ENCODE results near the gene SLFN5. TPM values are rescaled to one million over a fixed set of nuclear protein-coding genes. Genes with fewer than 3 reads are reported as not detected.
A peak's percentile ranks its signal among the peaks of the same experiment; 100 is the strongest.
"Not testable (repeated sequence)": the region's sequence is repeated elsewhere in the genome, so short reads cannot be mapped to it uniquely, and the experiment has no call there.

The SLFN5 gene
- 12.3 and 13.0 TPM in 2 replicates for total RNA-seq (2014; rRNA removed; shearing (Covaris generic))
- polyA plus RNA-seq (2015; cell fraction: cytosol; rRNA removed), result 17.9 and 26.1 TPM in 2 replicates
- 58.2 and 63.8 TPM in 2 replicates for polyA plus RNA-seq (2015; cell fraction: nucleus; rRNA removed)

DNA sequence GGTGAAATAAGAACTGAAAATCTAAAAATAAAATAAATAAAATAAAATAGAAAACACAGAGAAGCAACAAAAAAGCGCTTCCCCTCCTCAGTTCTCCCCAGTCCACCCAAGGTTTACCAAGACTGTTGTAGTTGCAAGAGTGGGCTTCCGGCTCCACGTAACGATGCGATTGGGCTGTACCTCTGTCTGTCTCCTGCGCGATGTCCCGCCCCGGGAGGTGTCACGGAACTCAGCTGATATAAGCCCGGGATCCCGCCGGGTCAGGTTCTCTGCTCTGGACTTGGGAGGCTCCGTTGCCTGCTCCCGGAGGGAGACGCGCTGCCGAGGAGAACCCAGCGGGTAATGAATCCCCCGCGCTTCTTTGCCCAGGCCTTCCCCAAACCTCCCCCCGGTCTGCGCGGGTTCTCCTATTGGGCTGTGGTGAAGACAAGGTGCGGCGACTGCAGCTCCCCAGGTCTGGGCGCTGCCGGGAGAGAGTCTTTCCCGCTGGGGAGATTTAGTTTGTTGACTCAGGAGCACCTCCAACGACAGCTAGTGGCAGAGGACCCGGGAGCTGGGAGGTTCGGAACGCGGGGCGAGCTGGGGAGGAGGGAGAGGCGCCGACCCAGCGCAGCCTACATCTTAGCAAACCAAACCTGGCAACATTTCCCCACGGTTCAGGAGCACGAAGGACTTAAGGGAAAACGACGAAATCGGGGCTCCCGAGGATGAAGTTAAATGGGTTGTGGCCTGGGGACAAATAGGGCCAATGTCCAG lies at the start of gene SLFN5:
Gene SLFN5, plus strand, starts transcription at position 268 of the 756 bp plus-strand sequence. CDS start 15,619 bp downstream, outside the sequence.
- peak; percentile 87 for DNase-seq (ENCODE audit: low read depth)

DNA sequence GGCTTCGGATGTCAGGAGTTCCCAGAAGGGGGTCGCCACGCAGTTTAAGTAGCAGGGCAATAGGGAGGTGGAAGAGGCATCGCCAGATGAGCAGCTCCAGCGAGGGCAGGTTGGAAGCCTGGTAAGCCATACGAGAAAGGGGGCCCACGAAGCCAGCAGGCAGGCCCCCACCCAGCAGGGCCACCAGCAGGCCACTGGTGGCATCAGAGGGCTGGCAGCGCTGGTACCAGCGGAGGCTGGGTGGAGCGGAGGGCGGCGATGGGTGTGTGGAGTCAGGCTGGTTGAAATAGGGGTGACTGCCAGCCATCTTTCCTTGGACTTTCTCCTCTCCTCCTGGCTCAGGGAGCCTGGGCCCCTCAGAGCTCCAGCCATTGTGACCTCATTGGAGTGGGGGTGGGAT lies 48.9 kb upstream of the SLFN5 start, which contains the start of gene SLC35G3:
Gene SLC35G3, minus strand, starts transcription at position 393 of the 400 bp plus-strand sequence. Its CDS starts 86 bp downstream, at position 307.
- not testable (repeated sequence) for DNase-seq (ENCODE audit: low read depth)

DNA sequence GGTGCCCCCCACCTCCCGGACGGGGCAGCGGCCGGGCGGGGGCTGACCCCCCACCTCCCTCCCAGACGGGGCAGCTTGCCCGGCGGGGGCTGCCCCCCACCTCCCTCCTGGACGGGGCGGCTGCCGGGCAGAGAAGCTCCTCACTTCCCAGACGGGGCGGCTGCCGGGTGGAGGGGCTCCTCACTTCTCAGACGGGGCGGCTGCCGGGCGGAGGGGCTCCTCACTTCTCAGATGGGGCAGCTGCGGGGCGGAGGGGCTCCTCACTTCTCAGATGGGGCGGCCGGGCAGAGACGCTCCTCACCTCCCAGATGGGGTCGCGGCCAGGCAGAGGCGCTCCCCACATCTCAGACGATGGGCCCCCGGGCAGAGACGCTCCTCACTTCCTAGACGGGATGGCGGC lies 47.8 kb upstream of the SLFN5 start:
- not testable (repeated sequence) for DNase-seq (ENCODE audit: low read depth)

DNA sequence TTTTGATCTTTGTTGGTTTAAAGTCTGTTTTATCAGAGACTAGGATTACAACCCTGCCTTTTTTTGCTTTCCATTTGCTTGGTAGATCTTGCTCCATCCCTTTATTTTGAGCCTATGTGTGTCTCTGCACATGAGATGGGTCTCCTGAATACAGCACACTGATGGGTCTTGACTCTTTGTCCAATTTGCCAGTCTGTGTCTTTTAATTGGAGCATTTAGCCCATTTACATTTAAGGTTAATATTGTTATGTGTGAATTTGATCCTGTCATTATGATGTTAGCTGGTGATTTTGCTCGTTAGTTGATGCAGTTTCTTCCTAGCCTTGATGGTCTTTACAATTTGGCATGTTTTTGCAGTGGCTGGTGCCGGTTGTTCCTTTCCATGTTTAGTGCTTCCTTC lies 40.3 kb upstream of the SLFN5 start:
- not testable (repeated sequence) for DNase-seq (ENCODE audit: low read depth)

DNA sequence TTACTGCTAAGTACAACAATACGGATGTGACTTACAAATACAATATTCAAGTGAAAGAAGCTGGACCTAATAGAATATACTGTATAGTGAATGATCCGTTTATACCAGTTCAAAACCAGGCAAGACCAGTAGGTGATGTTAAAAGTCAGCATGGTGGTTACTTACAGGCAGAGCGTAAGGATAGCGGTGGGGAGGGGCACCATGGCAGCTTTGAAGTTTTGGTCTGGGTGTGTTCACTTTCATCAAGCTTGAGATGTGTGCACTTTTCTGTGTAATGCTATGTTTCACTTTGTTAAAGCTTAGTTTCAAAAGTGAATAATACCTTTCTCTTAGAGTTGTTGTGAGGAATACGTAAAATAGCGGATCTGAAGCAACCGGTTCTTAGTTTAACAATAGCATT lies 32.1 kb upstream of the SLFN5 start:
- no peak for DNase-seq (ENCODE audit: low read depth)

DNA sequence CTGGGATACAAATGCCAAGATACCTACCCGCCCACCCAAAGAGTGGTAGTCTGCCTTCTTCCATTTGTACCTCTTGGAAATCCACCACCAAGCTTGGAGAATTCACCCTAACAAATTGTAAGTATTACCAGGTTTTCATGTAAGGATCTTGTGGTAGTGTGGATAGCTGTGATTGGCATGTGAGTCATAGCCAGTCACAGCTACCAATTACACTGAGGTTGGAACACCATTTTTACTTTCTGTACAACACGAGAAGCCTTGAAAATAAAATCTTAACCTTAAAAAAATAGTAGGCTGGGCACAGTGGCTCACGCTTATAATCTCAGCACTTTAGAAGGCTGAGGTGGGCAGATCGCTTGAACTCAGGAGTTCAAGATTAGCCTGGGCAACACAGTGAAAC lies 30.2 kb upstream of the SLFN5 start:
- peak; percentile 34 for DNase-seq (ENCODE audit: low read depth)

DNA sequence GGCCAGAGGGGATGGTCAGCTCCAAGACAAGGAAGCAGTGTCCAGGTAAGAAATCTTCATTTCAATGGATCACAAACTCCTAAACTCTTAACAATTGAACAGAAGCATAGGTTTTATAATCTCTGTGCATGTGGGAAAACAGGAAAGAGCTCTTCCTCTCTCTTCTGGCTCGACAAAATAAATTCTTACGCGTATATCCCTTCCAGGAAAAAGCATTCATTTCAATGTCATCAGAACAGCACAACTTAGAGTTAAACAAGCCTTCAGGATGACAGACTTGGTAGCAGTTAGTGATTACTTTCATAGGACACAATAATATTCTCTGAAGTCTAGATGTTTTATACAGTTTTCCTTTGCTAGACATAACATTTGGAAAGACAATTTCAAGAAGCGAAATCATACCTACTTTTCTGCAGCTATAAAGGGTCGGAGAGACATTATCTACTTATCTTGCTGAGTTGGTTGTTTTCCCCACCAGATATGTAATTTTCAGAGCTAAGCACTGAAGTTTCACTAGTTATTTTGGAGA lies 29.4 kb upstream of the SLFN5 start:
- DNase-seq (ENCODE audit: low read depth), result no peak

DNA sequence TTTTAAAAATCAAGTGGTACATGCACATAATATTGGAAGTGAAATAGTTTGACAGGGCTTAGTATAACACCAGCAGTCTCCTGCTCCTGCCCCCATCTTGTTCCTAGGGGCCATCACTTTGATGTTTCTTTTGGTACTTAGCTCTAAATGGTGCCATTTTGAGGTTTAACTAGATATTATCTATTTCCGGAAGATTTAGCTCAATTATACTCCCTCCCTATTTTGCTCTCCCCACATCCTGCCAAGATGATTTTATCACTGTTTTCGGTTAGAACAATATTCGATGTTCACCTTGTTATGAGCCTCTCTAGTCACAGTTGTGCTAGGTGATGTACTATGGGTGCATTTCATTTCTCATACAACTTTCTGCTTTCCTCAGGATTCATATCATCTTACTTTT lies 28.7 kb upstream of the SLFN5 start:
- DNase-seq (ENCODE audit: low read depth), result no peak

DNA sequence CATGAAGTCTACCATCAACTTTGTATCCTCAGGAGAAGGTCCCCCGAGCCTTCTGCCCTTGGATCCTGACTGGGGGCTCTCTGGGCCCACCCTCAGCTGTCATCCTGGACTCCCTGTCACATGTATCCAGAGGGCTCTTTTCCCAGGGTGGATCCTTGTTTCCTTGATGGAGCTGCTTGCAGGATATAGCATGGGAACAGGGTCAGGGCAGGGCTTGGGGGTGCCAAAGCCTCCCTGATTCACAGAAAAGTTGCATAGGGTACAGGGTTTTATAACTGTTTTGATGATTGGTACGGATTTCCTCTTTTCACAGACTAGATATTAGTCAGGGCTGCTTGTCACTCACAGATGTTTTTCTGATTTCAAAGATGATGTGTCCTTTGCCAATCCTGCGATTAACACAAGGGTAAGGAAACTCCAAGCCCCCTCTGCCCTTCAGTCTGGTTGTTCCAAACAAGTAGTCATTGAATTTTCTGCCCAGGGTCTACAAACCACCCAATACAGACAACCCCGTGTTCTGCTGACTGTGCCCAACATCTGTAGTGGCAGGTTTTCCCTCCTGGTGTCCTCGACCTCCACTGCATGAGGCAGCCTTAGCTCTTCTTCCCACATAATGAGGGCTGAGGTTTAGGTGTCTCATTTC lies 28.1 kb upstream of the SLFN5 start:
- no peak for DNase-seq (ENCODE audit: low read depth)

DNA sequence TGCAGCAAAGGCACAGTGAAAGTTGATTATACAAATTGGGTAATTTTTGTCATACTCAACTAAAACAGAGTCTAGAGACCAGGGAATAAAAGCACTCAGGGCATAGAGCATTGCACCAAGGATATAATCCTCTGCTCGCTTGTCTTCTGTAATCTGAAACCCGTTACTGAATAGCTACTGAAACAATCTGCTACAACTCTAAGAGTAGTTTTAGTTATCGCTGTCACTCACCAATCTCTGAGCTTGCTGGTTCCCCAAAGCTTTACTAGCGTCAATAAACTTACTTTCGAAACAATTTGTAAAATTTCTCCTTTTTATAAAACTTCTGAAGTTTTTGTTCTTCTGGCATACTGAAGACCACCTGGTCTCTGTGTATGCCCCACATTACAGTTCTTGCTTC lies 25.8 kb upstream of the SLFN5 start:
- no peak for DNase-seq (ENCODE audit: low read depth)

DNA sequence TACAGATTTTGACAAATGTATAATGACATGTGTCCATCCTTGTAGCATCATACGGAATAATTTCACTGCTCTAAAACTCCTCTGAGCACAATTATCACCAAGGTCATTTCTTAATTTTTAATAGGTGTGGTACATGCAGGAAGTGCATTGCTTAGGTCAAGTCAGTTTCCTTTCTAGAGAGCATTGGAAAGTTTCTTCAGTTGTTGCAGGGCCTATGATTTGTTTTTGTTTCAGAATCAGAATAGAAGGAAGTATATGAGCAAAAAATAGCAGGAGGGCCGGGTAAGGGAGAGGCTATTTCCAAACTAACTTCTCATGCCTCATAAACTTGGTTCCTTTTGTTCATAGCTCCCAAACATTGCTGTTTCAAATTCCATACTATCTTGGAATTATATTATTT lies 24.0 kb upstream of the SLFN5 start:
- DNase-seq (ENCODE audit: low read depth), result no peak

DNA sequence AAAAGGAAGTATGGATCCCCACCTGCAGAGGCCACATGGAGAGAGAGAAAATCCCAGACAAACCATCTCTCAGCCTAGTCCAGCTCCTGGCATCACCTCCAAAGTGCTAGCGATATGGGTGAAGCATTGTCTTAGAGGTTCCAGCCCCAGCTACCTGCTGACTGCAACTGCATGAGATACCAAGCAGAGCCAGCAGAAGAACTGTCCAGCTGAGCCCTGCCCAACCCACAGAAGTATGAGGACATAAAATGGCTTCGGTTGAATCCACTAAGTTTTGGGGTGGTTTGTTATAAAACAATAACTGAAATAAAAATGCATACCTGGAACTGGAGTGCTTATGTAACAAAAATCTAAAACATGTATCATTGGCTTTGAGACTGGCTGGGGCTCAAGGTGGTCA lies 20.4 kb upstream of the SLFN5 start:
- DNase-seq (ENCODE audit: low read depth), result no peak

DNA sequence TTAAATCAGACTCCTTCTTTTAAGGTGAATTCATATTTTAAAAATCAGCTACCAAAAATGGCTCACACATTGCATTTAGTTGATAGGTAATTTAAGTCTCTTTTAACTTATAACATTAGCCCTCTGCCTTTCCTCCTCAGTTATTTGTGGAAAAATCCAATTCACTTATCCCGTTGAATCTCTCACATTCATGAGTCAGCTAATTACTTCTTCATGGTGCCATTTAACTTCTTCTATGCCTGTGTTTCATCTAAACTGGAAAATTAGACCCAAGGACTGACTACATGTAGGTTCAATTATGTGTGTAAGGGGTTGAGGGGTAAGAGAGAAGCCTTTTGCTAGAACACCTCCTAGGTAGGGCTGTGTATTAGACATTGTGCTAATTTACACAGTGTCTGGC lies 18.4 kb upstream of the SLFN5 start:
- no peak for DNase-seq (ENCODE audit: low read depth)

DNA sequence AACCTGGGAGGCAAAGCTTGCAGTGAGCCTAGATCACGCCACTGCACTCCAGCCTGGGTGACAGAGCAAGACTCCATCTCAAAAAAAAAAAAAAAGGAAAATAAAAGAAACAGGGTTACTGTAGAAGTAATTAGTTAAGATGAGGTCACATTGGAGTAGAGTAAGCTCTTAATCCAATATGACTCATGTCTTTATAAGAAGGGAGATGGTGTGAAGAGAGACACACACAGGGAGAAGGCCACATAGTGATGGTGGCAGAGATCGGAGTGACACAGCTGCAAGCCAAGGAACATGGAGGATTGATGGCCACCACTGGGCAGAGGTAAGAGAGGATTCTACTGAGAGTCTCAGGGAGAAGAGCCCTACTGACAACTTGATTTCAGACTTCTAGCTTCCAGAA lies 15.3 kb upstream of the SLFN5 start:
- DNase-seq (ENCODE audit: low read depth), result no peak

DNA sequence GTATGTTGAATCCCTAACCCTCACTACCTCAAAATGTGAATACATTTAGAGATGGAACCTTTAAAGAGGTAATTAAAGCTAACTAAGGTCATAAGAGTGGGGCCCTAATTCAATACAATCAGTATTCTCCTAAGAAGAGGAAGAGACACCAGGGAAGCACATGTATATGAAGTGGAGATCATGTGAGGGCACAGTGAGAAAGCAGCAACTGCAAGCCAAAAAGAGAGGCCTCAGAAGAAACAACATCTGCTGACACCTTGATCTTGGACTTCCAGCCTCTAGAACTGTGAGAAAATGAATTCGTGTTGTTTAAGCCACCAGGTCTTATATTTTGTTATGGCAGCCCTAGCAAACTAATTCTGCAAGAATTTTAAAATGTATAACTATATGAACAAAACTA lies 13.2 kb upstream of the SLFN5 start:
- no peak for DNase-seq (ENCODE audit: low read depth)

DNA sequence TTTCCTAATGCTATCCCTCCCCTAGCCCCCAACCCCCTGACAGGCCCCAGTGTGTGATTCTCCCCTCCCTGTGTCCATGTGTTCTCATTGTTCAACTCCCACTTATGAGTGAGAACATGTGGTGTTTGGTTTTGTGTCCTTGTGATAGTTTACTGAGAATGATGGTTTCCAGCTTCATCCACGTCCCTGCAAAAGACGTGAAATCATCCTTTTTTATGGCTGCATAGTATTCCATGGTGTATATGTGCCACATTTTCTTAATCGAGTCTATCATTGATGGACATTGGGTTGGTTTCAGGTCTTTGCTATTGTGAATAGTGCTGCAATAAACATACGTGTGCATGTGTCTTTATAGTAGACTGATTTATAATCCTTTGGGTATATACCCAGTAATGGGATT lies 8.6 kb upstream of the SLFN5 start:
- not testable (repeated sequence) for DNase-seq (ENCODE audit: low read depth)

DNA sequence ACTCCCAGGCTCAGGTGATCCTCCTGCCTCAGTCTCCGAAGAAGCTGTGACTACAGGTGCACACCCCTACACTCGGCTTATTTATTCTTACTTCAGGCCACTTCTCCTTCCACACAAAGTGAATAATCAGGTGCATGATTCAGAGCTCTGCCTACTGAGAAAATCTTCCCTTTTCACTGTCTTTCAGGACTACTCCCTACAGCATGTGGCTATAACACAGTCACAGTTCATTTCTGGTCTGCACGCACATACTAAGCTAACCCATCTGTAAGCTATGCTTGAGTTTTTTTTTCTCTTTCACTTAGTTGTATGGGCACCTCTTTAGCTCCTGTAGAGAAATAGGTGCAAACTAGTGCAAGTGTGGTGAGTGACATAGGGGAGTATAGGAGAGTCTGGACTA lies 7.6 kb upstream of the SLFN5 start:
- no peak for DNase-seq (ENCODE audit: low read depth)

DNA sequence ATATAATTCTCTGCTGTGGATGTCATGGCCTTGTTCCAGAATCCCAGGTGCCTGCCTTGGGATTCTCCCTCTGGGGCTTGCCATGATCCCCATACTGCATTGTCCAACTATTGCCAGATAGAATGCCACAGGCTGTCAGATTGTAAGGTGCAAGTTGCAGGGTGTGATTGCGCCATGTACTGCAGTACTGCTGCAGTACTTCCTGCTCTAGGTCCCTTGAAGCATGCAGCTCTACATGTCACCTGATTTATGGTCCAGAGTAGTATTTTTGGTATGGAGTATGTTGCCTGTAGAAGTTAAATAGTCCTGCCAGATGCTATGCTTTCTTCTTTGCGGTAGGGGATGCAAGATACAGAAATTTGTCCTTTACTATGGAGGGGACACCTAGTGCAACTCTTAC lies 7.0 kb upstream of the SLFN5 start:
- no peak for DNase-seq (ENCODE audit: low read depth)

DNA sequence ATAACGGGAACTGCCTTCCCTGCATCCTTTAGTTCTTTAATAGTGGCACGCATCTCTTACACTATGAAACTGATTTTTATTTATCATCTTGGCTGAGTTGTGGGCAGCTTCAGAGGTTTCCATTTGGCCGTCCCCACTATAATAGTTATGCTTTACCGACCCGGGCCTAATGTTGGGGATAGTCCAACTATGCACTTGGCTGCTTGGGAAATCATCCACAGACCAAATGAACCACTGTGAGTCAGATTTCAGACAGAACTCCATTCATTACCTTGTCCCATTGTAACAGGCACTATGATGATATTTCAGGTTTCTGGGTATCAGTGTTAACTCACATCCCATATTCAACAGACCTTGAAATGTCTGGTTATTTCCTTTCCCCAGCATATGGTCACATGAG lies 6.1 kb upstream of the SLFN5 start:
- DNase-seq (ENCODE audit: low read depth), result peak; percentile 36

DNA sequence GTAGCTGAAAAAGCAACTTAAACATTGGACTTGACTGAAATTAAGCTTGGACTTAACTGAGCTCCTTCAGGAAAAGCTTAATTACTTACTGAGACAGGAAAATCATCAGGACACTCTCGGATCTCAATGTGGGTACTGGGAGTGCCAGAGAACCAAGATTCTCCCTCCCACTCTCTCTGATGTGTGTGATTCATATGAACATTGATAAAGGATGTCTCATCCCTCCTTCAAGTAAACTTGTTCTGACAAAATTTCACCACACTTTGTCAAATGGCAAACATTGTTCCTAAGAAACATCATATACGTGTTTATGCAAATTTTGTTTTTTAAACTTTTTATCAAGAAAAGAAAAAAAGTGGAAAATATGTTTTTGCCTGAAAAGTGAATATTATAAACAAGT lies 4.1 kb upstream of the SLFN5 start:
- peak; percentile 68 for DNase-seq (ENCODE audit: low read depth)

DNA sequence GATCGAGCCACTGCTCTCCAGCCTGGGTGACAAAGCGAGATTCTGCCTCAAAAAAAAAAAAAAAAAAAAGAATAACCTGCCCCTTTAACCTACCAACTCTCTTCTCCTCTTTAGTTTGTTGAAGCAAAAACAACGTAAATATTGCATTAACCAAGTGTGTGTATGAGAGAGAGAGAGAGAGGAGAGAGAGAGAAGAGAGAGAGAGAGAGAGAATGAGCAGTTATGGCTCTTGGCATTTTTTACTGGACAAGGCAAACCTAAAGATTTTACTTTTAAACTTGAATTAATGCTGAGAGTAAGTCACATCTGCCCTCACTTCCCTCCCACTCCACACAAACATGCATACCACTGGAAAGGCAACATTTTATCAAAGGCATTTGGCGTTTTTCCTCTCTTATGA lies 3.0 kb upstream of the SLFN5 start:
- DNase-seq (ENCODE audit: low read depth), result no peak

DNA sequence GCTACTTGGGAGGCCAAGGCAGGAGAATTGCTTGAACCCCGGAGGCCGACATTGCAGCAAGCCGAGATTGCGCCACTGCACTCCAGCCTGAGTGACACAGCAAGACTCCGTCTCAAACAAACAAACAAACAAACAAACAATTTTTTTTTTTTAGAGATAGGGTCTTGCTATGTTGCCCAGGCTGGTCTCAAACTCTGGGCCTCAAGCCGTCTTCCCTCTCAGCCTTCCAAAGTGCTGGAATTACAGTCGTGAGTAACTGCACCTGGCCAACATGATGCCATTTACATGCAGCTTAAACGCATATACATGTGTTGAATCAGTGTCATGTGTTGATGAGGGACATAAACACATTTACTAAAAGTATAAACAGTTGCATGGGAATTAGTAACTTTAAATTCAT lies 2.0 kb upstream of the SLFN5 start:
- no peak for DNase-seq (ENCODE audit: low read depth)

DNA sequence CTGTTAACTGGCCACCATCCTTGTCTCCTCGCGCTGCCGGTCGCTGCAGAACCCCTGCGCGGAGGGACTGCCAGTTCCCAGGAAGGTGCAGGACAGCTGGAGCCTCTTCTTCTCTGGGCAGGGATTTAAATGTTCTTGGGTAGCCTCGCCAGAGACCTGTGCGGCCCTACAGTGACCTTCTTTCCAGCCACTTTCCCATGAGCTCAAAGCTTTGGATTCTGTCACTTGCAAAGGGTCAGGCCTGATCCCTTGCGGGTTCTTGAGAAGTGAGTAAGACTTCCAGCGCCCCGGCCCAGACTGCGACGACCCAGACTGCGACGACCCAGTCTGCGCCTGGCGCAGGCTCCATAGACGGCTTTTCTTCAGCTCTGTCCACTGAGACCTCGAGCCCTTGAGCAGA lies 1.4 kb upstream of the SLFN5 start:
- DNase-seq (ENCODE audit: low read depth), result no peak
